H1 (cell line): ENCODE measurements around the gene KIAA0930. TPM values are rescaled to one million over a fixed set of nuclear protein-coding genes. Genes with fewer than 3 reads are reported as not detected.

Experiments used
- CTCF ChIA-PET: fragments of 300-600 bp; sonication (Branson Sonifier 250); formaldehyde crosslinking; loops from one replicate; lab custom pipeline; 2021; ENCODE audit not compliant: partially characterized antibody; lab: Charles Lee
- POLR2A ChIA-PET: fragments of 300-600 bp; sonication (Branson Sonifier 250); formaldehyde crosslinking; loops from one replicate; lab custom pipeline; 2021; ENCODE audit warnings: inconsistent platforms; ENCODE audit not compliant: partially characterized antibody; lab: Charles Lee
- DNase-seq, 2 experiments: peaks; one replicate each; pipeline versions ENCODE4 v3.0.0 to v3.0.0-alpha.2; 2010 to 2022; ENCODE audit warnings: low spot score in 2 of 2, low read depth in 1 of 2, mixed read lengths in 1 of 2
- FAIRE-seq: peaks from 2 replicates; lab custom pipeline; 2011; peaks lifted over from hg19 to GRCh38; lab: Jason Lieb, UNC
- H2AFZ ChIP-seq: 2 replicates; pipeline ENCODE4 v1.8.1; 2012; ENCODE audit warnings: low read length, inconsistent platforms
- H2AK5ac ChIP-seq: 2 replicates; pipeline ENCODE4 v1.6.1; 2013; ENCODE audit warnings: low read depth, low read length
- H2BK120ac ChIP-seq: replicated peaks from 2 replicates; pipeline ENCODE3; 2013; ENCODE audit warnings: low read depth, low read length, inconsistent platforms
- H2BK12ac ChIP-seq: 2 replicates; pipeline ENCODE4 v1.6.1; 2013; ENCODE audit warnings: low read depth, low read length
- H2BK15ac ChIP-seq: 2 replicates; pipeline ENCODE4 v1.6.1; 2013; ENCODE audit warnings: low read length
- H2BK20ac ChIP-seq: 2 replicates; pipeline ENCODE4 v1.6.1; 2013; ENCODE audit warnings: low read length
- H2BK5ac ChIP-seq: 2 replicates; pipeline ENCODE4 v1.6.1; 2013; ENCODE audit warnings: low read depth, low read length
- H3K14ac ChIP-seq: 2 replicates; pipeline ENCODE4 v1.6.1; 2013; ENCODE audit warnings: inconsistent platforms; ENCODE audit not compliant: insufficient read length
- H3K18ac ChIP-seq: 2 replicates; pipeline ENCODE4 v1.6.1; 2013; ENCODE audit warnings: low read length; ENCODE audit errors: extremely low read depth
- H3K23ac ChIP-seq: 2 replicates; pipeline ENCODE4 v1.6.1; 2013; ENCODE audit warnings: inconsistent platforms; ENCODE audit not compliant: insufficient read length
- H3K23me2 ChIP-seq: 2 replicates; pipeline ENCODE4 v1.6.1; 2013; ENCODE audit warnings: low read depth, low read length
- H3K27ac ChIP-seq: 2 replicates; pipeline ENCODE4 v1.6.1; 2011; ENCODE audit warnings: low read depth, low read length, inconsistent platforms
- H3K27me3 ChIP-seq, 4 experiments: replicated peaks in 1 of 4; 1 replicate in 1 of 4; 2 replicates in 3 of 4; pipeline versions ENCODE4 v1.6.1 to v1.8.1; 2011 to 2013; ENCODE audit warnings: low read length in 3 of 4, mild to moderate bottlenecking in 3 of 4, inconsistent platforms in 2 of 4, mixed read lengths in 2 of 4, moderate library complexity in 1 of 4; ENCODE audit not compliant: control insufficient read depth in 3 of 4, insufficient read depth in 3 of 4; ENCODE audit errors: extremely low read depth in 1 of 4
- H3K36me3 ChIP-seq, 4 experiments: 2 replicates each; pipeline versions ENCODE4 v1.6.1 to v1.8.1; 2011 to 2013; ENCODE audit warnings: mild to moderate bottlenecking in 4 of 4, low read length in 3 of 4, moderate library complexity in 2 of 4, control low read depth in 1 of 4, inconsistent platforms in 1 of 4; ENCODE audit not compliant: insufficient read depth in 4 of 4, control insufficient read depth in 2 of 4
- H3K4ac ChIP-seq: replicated peaks from 2 replicates; pipeline ENCODE3; 2013; ENCODE audit warnings: low read length, low read depth, mixed read lengths, inconsistent platforms; ENCODE audit not compliant: insufficient read length
- H3K4me1 ChIP-seq, 4 experiments: replicated peaks in 1 of 4; 1 replicate in 1 of 4; 2 replicates in 3 of 4; pipeline versions ENCODE4 v1.6.1 to v1.8.1; 2011 to 2013; ENCODE audit warnings: low read length in 3 of 4, inconsistent platforms in 2 of 4, mixed read lengths in 1 of 4; ENCODE audit not compliant: insufficient read depth in 4 of 4, control insufficient read depth in 3 of 4
- H3K4me2 ChIP-seq, 2 experiments: 2 replicates each; pipeline versions ENCODE4 v1.6.1 to v1.8.1; 2011 to 2013; ENCODE audit warnings: low read depth in 2 of 2, low read length in 2 of 2, control low read depth in 1 of 2, inconsistent platforms in 1 of 2, mild to moderate bottlenecking in 1 of 2; ENCODE audit not compliant: insufficient read depth in 1 of 2
- H3K4me3 ChIP-seq, 4 experiments: fragments of 200-600, 300-600 bp in 1 of 4; sonication (generic), shearing (Covaris generic), sonication (Bioruptor Twin) in 1 of 4; 2 replicates each; pipeline versions ENCODE4 v1.5.1 to v1.8.1; 2011 to 2016; ENCODE audit warnings: low read length in 4 of 4, low read depth in 3 of 4, control low read depth in 2 of 4, inconsistent platforms in 2 of 4, mild to moderate bottlenecking in 2 of 4, mixed read lengths in 1 of 4, moderate library complexity in 1 of 4; ENCODE audit not compliant: insufficient read depth in 2 of 4; ENCODE audit errors: extremely low read depth in 1 of 4
- H3K56ac ChIP-seq: replicated peaks from 2 replicates; pipeline ENCODE3; 2013; ENCODE audit warnings: low read depth, mild to moderate bottlenecking, mixed read lengths, low read length, inconsistent platforms; ENCODE audit not compliant: insufficient read length
- H3K79me1 ChIP-seq: 2 replicates; pipeline ENCODE4 v1.6.1; 2013; ENCODE audit warnings: low read depth, low read length, control low read depth
- H3K79me2 ChIP-seq, 2 experiments: 2 replicates each; pipeline versions ENCODE4 v1.6.1 to v1.8.1; 2012 to 2013; ENCODE audit warnings: low read length in 2 of 2, mild to moderate bottlenecking in 2 of 2, inconsistent platforms in 1 of 2; ENCODE audit not compliant: insufficient read depth in 2 of 2, control insufficient read depth in 1 of 2
- H3K9ac ChIP-seq, 4 experiments: replicated peaks in 1 of 4; 1 replicate in 1 of 4; 2 replicates in 3 of 4; pipeline versions ENCODE4 v1.6.1 to v1.8.1; 2011 to 2013; ENCODE audit warnings: low read depth in 3 of 4, low read length in 3 of 4, control low read depth in 2 of 4, mild to moderate bottlenecking in 2 of 4, moderate library complexity in 2 of 4, inconsistent platforms in 1 of 4; ENCODE audit errors: extremely low read depth in 1 of 4
- H3K9me3 ChIP-seq, 2 experiments: 2 replicates each; pipeline versions ENCODE4 v1.6.1 to v1.8.1; 2012 to 2013; ENCODE audit warnings: mild to moderate bottlenecking in 2 of 2, moderate library complexity in 2 of 2, control low read depth in 1 of 2, inconsistent platforms in 1 of 2, low read depth in 1 of 2, low read length in 1 of 2, mixed read lengths in 1 of 2; ENCODE audit not compliant: insufficient read depth in 2 of 2
- H4K20me1 ChIP-seq, 2 experiments: replicated peaks in 1 of 2; 2 replicates each; pipeline versions ENCODE3 to v1.8.1; 2011 to 2013; ENCODE audit warnings: inconsistent platforms in 2 of 2, low read length in 2 of 2, mild to moderate bottlenecking in 1 of 2; ENCODE audit not compliant: insufficient read depth in 2 of 2, control insufficient read depth in 1 of 2
- H4K5ac ChIP-seq: 2 replicates; pipeline ENCODE4 v1.6.1; 2013; ENCODE audit warnings: low read length, low read depth, mixed read lengths, inconsistent platforms; ENCODE audit not compliant: insufficient read length
- H4K8ac ChIP-seq: 2 replicates; pipeline ENCODE4 v1.8.0; 2013; ENCODE audit warnings: mild to moderate bottlenecking, moderate library complexity, low read length, inconsistent platforms; ENCODE audit not compliant: insufficient read depth; ENCODE audit errors: extremely low read depth
- H4K91ac ChIP-seq: replicated peaks from 2 replicates; pipeline ENCODE3; 2013; ENCODE audit warnings: low read length, mixed read lengths, inconsistent platforms; ENCODE audit not compliant: insufficient read length
- BCL11A ChIP-seq, 2 experiments: IDR thresholded peaks; one replicate each; pipeline ENCODE4 v1.6.1; 2011; ENCODE audit warnings: low read depth in 2 of 2, low read length in 2 of 2, mild to moderate bottlenecking in 2 of 2
- BRCA1 ChIP-seq: IDR thresholded peaks from 2 replicates; pipeline ENCODE4 v1.6.1; 2012; ENCODE audit warnings: low read depth, low read length, improper control_type of control experiment
- CBX8 ChIP-seq: fragments of 300-800, 300-1000 bp; sonication (generic); IDR thresholded peaks from 2 replicates; pipeline ENCODE4 v1.7.1; 2016; ENCODE audit warnings: low read depth, low read length, borderline replicate concordance
- CREB1 ChIP-seq: IDR thresholded peaks from 2 replicates; pipeline ENCODE4 v1.6.1; 2012; ENCODE audit warnings: inconsistent platforms
- HDAC6 ChIP-seq: IDR thresholded peaks from one replicate; pipeline ENCODE4 v1.7.1; 2012; ENCODE audit warnings: low read depth, mild to moderate bottlenecking, inconsistent platforms, low read length, moderate library complexity
- RNF2 ChIP-seq: fragments of 200-900, 300-1000 bp; sonication (generic); IDR thresholded peaks from 2 replicates; pipeline ENCODE4 v1.7.1; 2016; ENCODE audit warnings: borderline replicate concordance, low read depth, mild to moderate bottlenecking, antibody characterized with exemption, low read length; ENCODE audit not compliant: poor library complexity, severe bottlenecking; ENCODE audit errors: missing control alignments
- RXRA ChIP-seq: IDR thresholded peaks from 2 replicates; pipeline ENCODE4 v1.6.1; 2011; ENCODE audit warnings: low read depth, mild to moderate bottlenecking, low read length, moderate library complexity; ENCODE audit not compliant: insufficient read depth
- SIRT6 ChIP-seq: IDR thresholded peaks from one replicate; pipeline ENCODE4 v1.7.1; 2012; ENCODE audit warnings: low read length, inconsistent platforms
- SP1 ChIP-seq: IDR thresholded peaks from 2 replicates; pipeline ENCODE4 v1.6.1; 2011; ENCODE audit warnings: low read depth, low read length
- TBP ChIP-seq: IDR thresholded peaks from 2 replicates; pipeline ENCODE4 v1.6.1; 2011; ENCODE audit warnings: low read depth, low read length, improper control_type of control experiment
- TEAD4 ChIP-seq: IDR thresholded peaks from 2 replicates; pipeline ENCODE4 v1.6.1; 2012; ENCODE audit warnings: low read depth, low read length, inconsistent platforms, mixed read lengths
- USF2 ChIP-seq: IDR thresholded peaks from 2 replicates; pipeline ENCODE4 v1.6.1; 2011; ENCODE audit warnings: low read length, improper control_type of control experiment
- YY1 ChIP-seq: IDR thresholded peaks from 2 replicates; pipeline ENCODE4 v1.6.1; 2011; ENCODE audit warnings: low read depth, mild to moderate bottlenecking, low read length
- WGBS, 2 experiments: shearing (Covaris generic) in 1 of 2; methylation state at CpG; one replicate each; pipeline versions ENCODE4 v1.1.6 to v1.1.7; 2013 to 2015; ENCODE audit warnings: low lambda C conversion rate in 2 of 2, mixed read lengths in 2 of 2, inconsistent platforms in 1 of 2, low coverage in 1 of 2, missing lambda C conversion rate in 1 of 2; ENCODE audit not compliant: insufficient replicate concordance in 2 of 2, insufficient coverage in 1 of 2, insufficient read length in 1 of 2; ENCODE audit errors: extremely low coverage in 1 of 2, missing lambda C conversion rate in 1 of 2; 5-methylcytosine and 5-hydroxymethylcytosine counted together
- polyA plus RNA-seq, 7 experiments: library from polyadenylated mRNA; depleted of rRNA in 3 of 7; stranded (reverse) in 5 of 7; unstranded in 2 of 7; fragments of >200 nt in 5 of 7; fragments of 200-250 nt in 2 of 7; gene quantifications; 1 replicate in 5 of 7; 2 replicates in 1 of 7; 4 replicates in 1 of 7; pipeline versions ENCODE4 v1.2.1 to v1.2.3, GENCODE V29; 2011 to 2013; ENCODE audit warnings: missing spikeins in 2 of 7, mixed read lengths in 2 of 7
- total RNA-seq: library from RNA; stranded (reverse); fragmentation: NEBNext Ultra II Directional; extraction: Animal tissue kit (Norgen Biotek cat#: 25700); gene quantifications from 2 replicates; pipeline ENCODE4 v1.2.1, GENCODE V29; 2021

The KIAA0930 gene
- total and polyA plus RNA-seq, 2 of the 8 experiments (the other 6 are each of a cell fraction or from before 2014, with no cell fraction given) = 61.9 to 66.1 TPM

DNA sequence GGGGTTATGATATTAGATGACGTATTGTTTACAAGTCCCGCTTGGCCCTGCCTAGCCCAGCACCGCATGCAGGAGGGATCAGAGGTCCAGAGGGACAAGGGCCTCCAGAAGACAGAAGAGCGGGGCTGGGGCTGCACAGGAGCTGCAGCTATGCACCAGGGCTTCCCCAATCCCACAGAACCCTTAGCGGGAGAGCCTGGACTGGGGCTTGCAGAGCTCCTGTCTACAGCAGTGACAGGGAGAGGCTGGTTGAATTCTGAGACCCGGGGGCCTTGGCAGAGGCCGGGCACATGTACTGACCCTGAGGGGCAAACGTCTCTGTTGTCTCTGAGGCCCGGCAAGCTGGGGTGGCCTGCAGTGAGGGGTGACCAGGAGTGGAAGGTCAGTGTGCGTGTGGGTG, 6.9 kb downstream of the KIAA0930 start:
- H3K4ac ChIP-seq = no peak overlapping the region
- H3K23me2 ChIP-seq = no peaks in the 10 kb centered on the region
- CTCF ChIA-PET = interaction anchor here (0.7 to 1.5 kb wide), 7 partner anchors 11 to 51 kb away, joined by 3 to 5 read pairs (median 3); no protein-coding TSS in a partner anchor
- DNase-seq (no peak), FAIRE-seq (no peak)
- H3K4me1 ChIP-seq = peaks cover 0 to 1% (median under 1%) of the 10 kb centered on the region in 4 experiments; a peak in 3 of 7 replicates
- H4K5ac ChIP-seq = no peak overlapping the region
- no peaks in the 10 kb centered on the region for H3K9me3 ChIP-seq
- no peak overlapping the region for H2BK15ac ChIP-seq
- peaks cover 0 to 3% of the 10 kb centered on the region in 2 experiments; a peak in 1 of 4 replicates for H3K79me2 ChIP-seq
- POLR2A ChIA-PET = interaction anchor here (1.7 to 3.1 kb wide), 2 partner anchors 8 to 36 kb away, joined by 4 to 10 read pairs; no protein-coding TSS in a partner anchor
- no peak overlapping the region for H2AK5ac ChIP-seq
- no peak overlapping the region for H2BK20ac ChIP-seq
- no peak overlapping the region for H3K14ac ChIP-seq
- WGBS, 2 experiments = 90% methylated on average over 10 of the region's 10 CpGs; no CpG with 5 or more reads in 1 of the 2 experiments
- no peak overlapping the region for H2BK120ac ChIP-seq
- H3K79me1 ChIP-seq = peaks cover 2% of the 10 kb centered on the region; the same call in 1 of the 2 replicates
- no peak overlapping the region for H4K91ac ChIP-seq
- no peak overlapping the region for H3K18ac ChIP-seq
- no peak overlapping the region for H3K56ac ChIP-seq
- H3K4me2 ChIP-seq = no peak overlapping the region
- no peak overlapping the region for H3K4me3 ChIP-seq
- H3K27me3 ChIP-seq = no peaks in the 10 kb centered on the region
- H2AFZ ChIP-seq = no peak overlapping the region
- H2BK12ac ChIP-seq = no peak overlapping the region
- peak overlapping the region; percentile 24; the same call in 1 of the 2 replicates for H2BK5ac ChIP-seq
- H4K8ac ChIP-seq = peak overlapping the region; percentile 42; the same call in 1 of the 2 replicates
- H4K20me1 ChIP-seq = peaks cover 5 to 18% of the 10 kb centered on the region in 2 experiments
- H3K9ac ChIP-seq = no peak overlapping the region
- no peak overlapping the region for H3K27ac ChIP-seq
- no peaks in the 10 kb centered on the region for H3K36me3 ChIP-seq
- no peak overlapping the region for H3K23ac ChIP-seq
- TF ChIP-seq CREB1 = no peak
- no peak for TF ChIP-seq HDAC6
- TF ChIP-seq RXRA = no peak
- TF ChIP-seq BCL11A (IDR thresholded peaks at IDR 0.05; ENCODE audit: low read depth in 2 of 2, low read length in 2 of 2) = no peak
- TF ChIP-seq TEAD4 = no peak
- no peak for TF ChIP-seq CBX8
- no peak for TF ChIP-seq SIRT6
- no peak for TF ChIP-seq BRCA1
- no peak for TF ChIP-seq RNF2
- no peak for TF ChIP-seq SP1
- no peak for TF ChIP-seq YY1
- no peak for TF ChIP-seq TBP
- TF ChIP-seq USF2 = no peak
